ENCODE measurements around the gene IQSEC3. TPM values are rescaled to one million over a fixed set of nuclear protein-coding genes. Genes with fewer than 3 reads are reported as not detected.

IQSEC3 gene
- total RNA-seq, 1 experiment from 2014 or later = 1.7 TPM

DNA sequence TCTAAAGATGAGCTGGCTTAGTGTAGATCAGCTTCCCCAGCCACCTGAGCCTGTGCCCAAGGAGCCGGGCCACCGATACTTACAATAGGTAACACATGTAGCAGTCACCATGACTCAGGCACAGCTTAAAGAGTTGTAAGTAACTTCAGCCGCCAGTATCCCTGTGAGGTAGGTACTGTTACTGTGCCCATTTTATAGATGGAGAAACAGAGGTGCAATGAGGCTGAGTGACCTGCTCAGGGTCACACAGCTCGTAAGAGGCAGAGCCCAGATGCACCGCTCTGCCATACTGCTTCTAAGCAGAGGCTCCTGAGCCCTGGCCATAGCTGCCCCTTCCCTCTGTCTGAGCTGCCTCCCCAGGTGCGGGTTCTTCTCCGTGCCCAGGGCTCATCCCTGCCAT is 58.5 kb downstream of the IQSEC3 start (continued):
- TF ChIP-seq, protein P1, sequence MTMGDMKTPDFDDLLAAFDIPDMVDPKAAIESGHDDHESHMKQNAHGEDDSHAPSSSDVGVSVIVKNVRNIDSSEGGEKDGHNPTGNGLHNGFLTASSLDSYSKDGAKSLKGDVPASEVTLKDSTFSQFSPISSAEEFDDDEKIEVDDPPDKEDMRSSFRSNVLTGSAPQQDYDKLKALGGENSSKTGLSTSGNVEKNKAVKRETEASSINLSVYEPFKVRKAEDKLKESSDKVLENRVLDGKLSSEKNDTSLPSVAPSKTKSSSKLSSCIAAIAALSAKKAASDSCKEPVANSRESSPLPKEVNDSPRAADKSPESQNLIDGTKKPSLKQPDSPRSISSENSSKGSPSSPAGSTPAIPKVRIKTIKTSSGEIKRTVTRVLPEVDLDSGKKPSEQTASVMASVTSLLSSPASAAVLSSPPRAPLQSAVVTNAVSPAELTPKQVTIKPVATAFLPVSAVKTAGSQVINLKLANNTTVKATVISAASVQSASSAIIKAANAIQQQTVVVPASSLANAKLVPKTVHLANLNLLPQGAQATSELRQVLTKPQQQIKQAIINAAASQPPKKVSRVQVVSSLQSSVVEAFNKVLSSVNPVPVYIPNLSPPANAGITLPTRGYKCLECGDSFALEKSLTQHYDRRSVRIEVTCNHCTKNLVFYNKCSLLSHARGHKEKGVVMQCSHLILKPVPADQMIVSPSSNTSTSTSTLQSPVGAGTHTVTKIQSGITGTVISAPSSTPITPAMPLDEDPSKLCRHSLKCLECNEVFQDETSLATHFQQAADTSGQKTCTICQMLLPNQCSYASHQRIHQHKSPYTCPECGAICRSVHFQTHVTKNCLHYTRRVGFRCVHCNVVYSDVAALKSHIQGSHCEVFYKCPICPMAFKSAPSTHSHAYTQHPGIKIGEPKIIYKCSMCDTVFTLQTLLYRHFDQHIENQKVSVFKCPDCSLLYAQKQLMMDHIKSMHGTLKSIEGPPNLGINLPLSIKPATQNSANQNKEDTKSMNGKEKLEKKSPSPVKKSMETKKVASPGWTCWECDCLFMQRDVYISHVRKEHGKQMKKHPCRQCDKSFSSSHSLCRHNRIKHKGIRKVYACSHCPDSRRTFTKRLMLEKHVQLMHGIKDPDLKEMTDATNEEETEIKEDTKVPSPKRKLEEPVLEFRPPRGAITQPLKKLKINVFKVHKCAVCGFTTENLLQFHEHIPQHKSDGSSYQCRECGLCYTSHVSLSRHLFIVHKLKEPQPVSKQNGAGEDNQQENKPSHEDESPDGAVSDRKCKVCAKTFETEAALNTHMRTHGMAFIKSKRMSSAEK (CRISPR knock-in tag; IDR thresholded peaks at IDR 0.05; ENCODE audit: borderline replicate concordance) = no peak
- TF ChIP-seq FOXJ3 (CRISPR knock-in tag; IDR thresholded peaks at IDR 0.05; ENCODE audit: borderline replicate concordance) (no peak), ZBTB21 (CRISPR knock-in tag; IDR thresholded peaks at IDR 0.05; ENCODE audit: borderline replicate concordance) (no peak), MYBL2 (CRISPR knock-in tag; IDR thresholded peaks at IDR 0.05) (no peak), SP1 (CRISPR knock-in tag; conservative IDR thresholded peaks at IDR 0.05) (no peak), RELA (CRISPR knock-in tag; IDR thresholded peaks at IDR 0.05; ENCODE audit: borderline replicate concordance) (no peak), RORB (CRISPR knock-in tag; IDR thresholded peaks at IDR 0.05) (no peak), ELF4 (CRISPR knock-in tag; IDR thresholded peaks at IDR 0.05; ENCODE audit: low read depth) (no peak), ZNF219 (CRISPR knock-in tag; IDR thresholded peaks at IDR 0.05; ENCODE audit: borderline replicate concordance) (no peak)
- TF ChIP-seq, protein P2, sequence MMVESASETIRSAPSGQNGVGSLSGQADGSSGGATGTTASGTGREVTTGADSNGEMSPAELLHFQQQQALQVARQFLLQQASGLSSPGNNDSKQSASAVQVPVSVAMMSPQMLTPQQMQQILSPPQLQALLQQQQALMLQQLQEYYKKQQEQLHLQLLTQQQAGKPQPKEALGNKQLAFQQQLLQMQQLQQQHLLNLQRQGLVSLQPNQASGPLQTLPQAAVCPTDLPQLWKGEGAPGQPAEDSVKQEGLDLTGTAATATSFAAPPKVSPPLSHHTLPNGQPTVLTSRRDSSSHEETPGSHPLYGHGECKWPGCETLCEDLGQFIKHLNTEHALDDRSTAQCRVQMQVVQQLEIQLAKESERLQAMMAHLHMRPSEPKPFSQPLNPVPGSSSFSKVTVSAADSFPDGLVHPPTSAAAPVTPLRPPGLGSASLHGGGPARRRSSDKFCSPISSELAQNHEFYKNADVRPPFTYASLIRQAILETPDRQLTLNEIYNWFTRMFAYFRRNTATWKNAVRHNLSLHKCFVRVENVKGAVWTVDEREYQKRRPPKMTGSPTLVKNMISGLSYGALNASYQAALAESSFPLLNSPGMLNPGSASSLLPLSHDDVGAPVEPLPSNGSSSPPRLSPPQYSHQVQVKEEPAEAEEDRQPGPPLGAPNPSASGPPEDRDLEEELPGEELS (CRISPR knock-in tag; IDR thresholded peaks at IDR 0.05) = no peak
- TF ChIP-seq, protein P3, sequence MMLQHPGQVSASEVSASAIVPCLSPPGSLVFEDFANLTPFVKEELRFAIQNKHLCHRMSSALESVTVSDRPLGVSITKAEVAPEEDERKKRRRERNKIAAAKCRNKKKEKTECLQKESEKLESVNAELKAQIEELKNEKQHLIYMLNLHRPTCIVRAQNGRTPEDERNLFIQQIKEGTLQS (CRISPR knock-in tag; conservative IDR thresholded peaks at IDR 0.05) = no peak
- TF ChIP-seq, protein P4, sequence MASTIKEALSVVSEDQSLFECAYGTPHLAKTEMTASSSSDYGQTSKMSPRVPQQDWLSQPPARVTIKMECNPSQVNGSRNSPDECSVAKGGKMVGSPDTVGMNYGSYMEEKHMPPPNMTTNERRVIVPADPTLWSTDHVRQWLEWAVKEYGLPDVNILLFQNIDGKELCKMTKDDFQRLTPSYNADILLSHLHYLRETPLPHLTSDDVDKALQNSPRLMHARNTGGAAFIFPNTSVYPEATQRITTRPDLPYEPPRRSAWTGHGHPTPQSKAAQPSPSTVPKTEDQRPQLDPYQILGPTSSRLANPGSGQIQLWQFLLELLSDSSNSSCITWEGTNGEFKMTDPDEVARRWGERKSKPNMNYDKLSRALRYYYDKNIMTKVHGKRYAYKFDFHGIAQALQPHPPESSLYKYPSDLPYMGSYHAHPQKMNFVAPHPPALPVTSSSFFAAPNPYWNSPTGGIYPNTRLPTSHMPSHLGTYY (CRISPR knock-in tag; IDR thresholded peaks at IDR 0.05) = no peak
- TF ChIP-seq, protein P5, sequence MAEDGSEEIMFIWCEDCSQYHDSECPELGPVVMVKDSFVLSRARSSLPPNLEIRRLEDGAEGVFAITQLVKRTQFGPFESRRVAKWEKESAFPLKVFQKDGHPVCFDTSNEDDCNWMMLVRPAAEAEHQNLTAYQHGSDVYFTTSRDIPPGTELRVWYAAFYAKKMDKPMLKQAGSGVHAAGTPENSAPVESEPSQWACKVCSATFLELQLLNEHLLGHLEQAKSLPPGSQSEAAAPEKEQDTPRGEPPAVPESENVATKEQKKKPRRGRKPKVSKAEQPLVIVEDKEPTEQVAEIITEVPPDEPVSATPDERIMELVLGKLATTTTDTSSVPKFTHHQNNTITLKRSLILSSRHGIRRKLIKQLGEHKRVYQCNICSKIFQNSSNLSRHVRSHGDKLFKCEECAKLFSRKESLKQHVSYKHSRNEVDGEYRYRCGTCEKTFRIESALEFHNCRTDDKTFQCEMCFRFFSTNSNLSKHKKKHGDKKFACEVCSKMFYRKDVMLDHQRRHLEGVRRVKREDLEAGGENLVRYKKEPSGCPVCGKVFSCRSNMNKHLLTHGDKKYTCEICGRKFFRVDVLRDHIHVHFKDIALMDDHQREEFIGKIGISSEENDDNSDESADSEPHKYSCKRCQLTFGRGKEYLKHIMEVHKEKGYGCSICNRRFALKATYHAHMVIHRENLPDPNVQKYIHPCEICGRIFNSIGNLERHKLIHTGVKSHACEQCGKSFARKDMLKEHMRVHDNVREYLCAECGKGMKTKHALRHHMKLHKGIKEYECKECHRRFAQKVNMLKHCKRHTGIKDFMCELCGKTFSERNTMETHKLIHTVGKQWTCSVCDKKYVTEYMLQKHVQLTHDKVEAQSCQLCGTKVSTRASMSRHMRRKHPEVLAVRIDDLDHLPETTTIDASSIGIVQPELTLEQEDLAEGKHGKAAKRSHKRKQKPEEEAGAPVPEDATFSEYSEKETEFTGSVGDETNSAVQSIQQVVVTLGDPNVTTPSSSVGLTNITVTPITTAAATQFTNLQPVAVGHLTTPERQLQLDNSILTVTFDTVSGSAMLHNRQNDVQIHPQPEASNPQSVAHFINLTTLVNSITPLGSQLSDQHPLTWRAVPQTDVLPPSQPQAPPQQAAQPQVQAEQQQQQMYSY (CRISPR knock-in tag; IDR thresholded peaks at IDR 0.05) = no peak
- TF ChIP-seq, protein P6, sequence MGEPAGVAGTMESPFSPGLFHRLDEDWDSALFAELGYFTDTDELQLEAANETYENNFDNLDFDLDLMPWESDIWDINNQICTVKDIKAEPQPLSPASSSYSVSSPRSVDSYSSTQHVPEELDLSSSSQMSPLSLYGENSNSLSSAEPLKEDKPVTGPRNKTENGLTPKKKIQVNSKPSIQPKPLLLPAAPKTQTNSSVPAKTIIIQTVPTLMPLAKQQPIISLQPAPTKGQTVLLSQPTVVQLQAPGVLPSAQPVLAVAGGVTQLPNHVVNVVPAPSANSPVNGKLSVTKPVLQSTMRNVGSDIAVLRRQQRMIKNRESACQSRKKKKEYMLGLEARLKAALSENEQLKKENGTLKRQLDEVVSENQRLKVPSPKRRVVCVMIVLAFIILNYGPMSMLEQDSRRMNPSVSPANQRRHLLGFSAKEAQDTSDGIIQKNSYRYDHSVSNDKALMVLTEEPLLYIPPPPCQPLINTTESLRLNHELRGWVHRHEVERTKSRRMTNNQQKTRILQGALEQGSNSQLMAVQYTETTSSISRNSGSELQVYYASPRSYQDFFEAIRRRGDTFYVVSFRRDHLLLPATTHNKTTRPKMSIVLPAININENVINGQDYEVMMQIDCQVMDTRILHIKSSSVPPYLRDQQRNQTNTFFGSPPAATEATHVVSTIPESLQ (CRISPR knock-in tag; IDR thresholded peaks at IDR 0.05) = no peak
- TF ChIP-seq, protein P7, sequence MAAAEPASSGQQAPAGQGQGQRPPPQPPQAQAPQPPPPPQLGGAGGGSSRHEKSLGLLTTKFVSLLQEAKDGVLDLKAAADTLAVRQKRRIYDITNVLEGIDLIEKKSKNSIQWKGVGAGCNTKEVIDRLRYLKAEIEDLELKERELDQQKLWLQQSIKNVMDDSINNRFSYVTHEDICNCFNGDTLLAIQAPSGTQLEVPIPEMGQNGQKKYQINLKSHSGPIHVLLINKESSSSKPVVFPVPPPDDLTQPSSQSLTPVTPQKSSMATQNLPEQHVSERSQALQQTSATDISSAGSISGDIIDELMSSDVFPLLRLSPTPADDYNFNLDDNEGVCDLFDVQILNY (CRISPR knock-in tag; IDR thresholded peaks at IDR 0.05) = no peak
